IMR-90 (cell line): ENCODE measurements around the gene NOSTRIN. TPM values are rescaled to one million over a fixed set of nuclear protein-coding genes. Genes with fewer than 3 reads are reported as not detected.

Experiments used
- ATAC-seq: fragments of 200-7000 bp; cut with Tn5 transposase; 2 replicates; pipeline ENCODE4 v1.9.1; 2020; ENCODE audit warnings: low read depth, mild to moderate bottlenecking, moderate library complexity
- BruUV-seq: library from RNA; stranded (reverse); fragments of 400-500 nt; replicated peaks from 2 replicates; lab custom pipeline; 2021; lab: Mats Ljungman, UMichigan
- CTCF ChIA-PET: fragments of 300-600 bp; formaldehyde crosslinking; extraction: SDS; loops from one replicate; lab custom pipeline; 2021; ENCODE audit warnings: antibody characterized with exemption; lab: Yijun Ruan, JAX
- POLR2A ChIA-PET: fragments of 300-600 bp; sonication (Branson Sonifier 250); formaldehyde crosslinking; loops from one replicate; lab custom pipeline; 2022; ENCODE audit warnings: antibody characterized with exemption; ENCODE audit not compliant: unreplicated experiment; lab: Charles Lee
- DNase-seq: peaks from one replicate; pipeline ENCODE4 v3.0.0; 2013
- H2AFZ ChIP-seq: replicated peaks from 2 replicates; pipeline ENCODE3; 2013; ENCODE audit warnings: low read length, mild to moderate bottlenecking; ENCODE audit not compliant: poor library complexity
- H2AK5ac ChIP-seq: 2 replicates; pipeline ENCODE4 v1.6.1; 2013; ENCODE audit warnings: low read depth, low read length, inconsistent platforms
- H2AK9ac ChIP-seq: replicated peaks from 2 replicates; pipeline ENCODE3; 2013; ENCODE audit warnings: mild to moderate bottlenecking, low read depth, low read length, moderate library complexity; ENCODE audit not compliant: poor library complexity
- H2BK120ac ChIP-seq: 2 replicates; pipeline ENCODE4 v1.6.1; 2013; ENCODE audit warnings: low read depth, low read length, inconsistent platforms
- H2BK15ac ChIP-seq: 3 replicates; pipeline ENCODE4 v1.6.1; 2013; ENCODE audit warnings: low read depth, low read length, inconsistent platforms
- H2BK20ac ChIP-seq: 2 replicates; pipeline ENCODE4 v1.6.1; 2013; ENCODE audit warnings: low read depth, mild to moderate bottlenecking, inconsistent platforms, low read length, moderate library complexity
- H2BK5ac ChIP-seq: 2 replicates; pipeline ENCODE4 v1.6.1; 2013; ENCODE audit warnings: mild to moderate bottlenecking, low read depth, low read length, inconsistent platforms; ENCODE audit not compliant: poor library complexity, severe bottlenecking
- H3K14ac ChIP-seq: replicated peaks from 2 replicates; pipeline ENCODE4 v1.6.1; 2013; ENCODE audit warnings: low read depth, low read length, inconsistent platforms
- H3K18ac ChIP-seq: 2 replicates; pipeline ENCODE4 v1.6.1; 2013; ENCODE audit warnings: low read depth, low read length, control low read depth
- H3K23ac ChIP-seq: 2 replicates; pipeline ENCODE4 v1.6.1; 2013; ENCODE audit warnings: low read depth, low read length, inconsistent platforms
- H3K27ac ChIP-seq: 2 replicates; pipeline ENCODE4 v1.5.1; 2013; ENCODE audit warnings: mild to moderate bottlenecking, control low read depth, low read length; ENCODE audit not compliant: insufficient read depth
- H3K27me3 ChIP-seq: 2 replicates; pipeline ENCODE4 v1.6.1; 2013; ENCODE audit warnings: low read length; ENCODE audit not compliant: control insufficient read depth, insufficient read depth
- H3K36me3 ChIP-seq: 2 replicates; pipeline ENCODE4 v1.6.1; 2013; ENCODE audit warnings: low read length, mixed read lengths; ENCODE audit not compliant: control insufficient read depth, insufficient read depth
- H3K4ac ChIP-seq: 2 replicates; pipeline ENCODE4 v1.6.1; 2013; ENCODE audit warnings: low read depth, low read length, inconsistent platforms
- H3K4me1 ChIP-seq: 2 replicates; pipeline ENCODE4 v1.6.1; 2013; ENCODE audit warnings: low read length, mixed read lengths; ENCODE audit not compliant: control insufficient read depth, insufficient read depth
- H3K4me2 ChIP-seq: 2 replicates; pipeline ENCODE4 v1.6.1; 2013; ENCODE audit warnings: low read depth, mild to moderate bottlenecking, control low read depth, low read length, moderate library complexity
- H3K4me3 ChIP-seq: 2 replicates; pipeline ENCODE4 v1.5.1; 2013; ENCODE audit warnings: low read depth, mild to moderate bottlenecking, control low read depth, low read length, moderate library complexity; ENCODE audit not compliant: insufficient read depth
- H3K56ac ChIP-seq: 2 replicates; pipeline ENCODE4 v1.6.1; 2013; ENCODE audit warnings: low read length, inconsistent platforms; ENCODE audit not compliant: insufficient read depth; ENCODE audit errors: extremely low read depth
- H3K79me1 ChIP-seq, 2 experiments: 2 replicates each; pipeline ENCODE4 v1.6.1; 2013; ENCODE audit warnings: low read length in 2 of 2, inconsistent platforms in 1 of 2, low read depth in 1 of 2
- H3K9ac ChIP-seq: 2 replicates; pipeline ENCODE4 v1.6.1; 2013; ENCODE audit warnings: low read depth, low read length, control low read depth
- H3K9me1 ChIP-seq: 2 replicates; pipeline ENCODE4 v1.6.1; 2013; ENCODE audit warnings: low read length, inconsistent platforms; ENCODE audit not compliant: insufficient read depth
- H3K9me3 ChIP-seq: 2 replicates; pipeline ENCODE4 v1.6.1; 2013; ENCODE audit warnings: low read length; ENCODE audit not compliant: control insufficient read depth, insufficient read depth
- H4K20me1 ChIP-seq: 2 replicates; pipeline ENCODE4 v1.6.1; 2013; ENCODE audit warnings: low read length, inconsistent platforms; ENCODE audit not compliant: insufficient read depth
- H4K5ac ChIP-seq: 2 replicates; pipeline ENCODE4 v1.6.1; 2013; ENCODE audit warnings: mild to moderate bottlenecking, low read depth, low read length, control low read depth
- H4K8ac ChIP-seq, 2 experiments: 2 replicates each; pipeline ENCODE4 v1.6.1; 2013; ENCODE audit warnings: low read depth in 2 of 2, low read length in 2 of 2, control low read depth in 1 of 2, inconsistent platforms in 1 of 2
- H4K91ac ChIP-seq: 2 replicates; pipeline ENCODE4 v1.6.1; 2013; ENCODE audit warnings: low read depth, low read length, inconsistent platforms; ENCODE audit not compliant: insufficient read depth
- MAFK ChIP-seq: IDR thresholded peaks from 2 replicates; pipeline ENCODE4 v1.6.1; 2012; ENCODE audit warnings: low read depth, low read length, improper control_type of control experiment
- MXI1 ChIP-seq: IDR thresholded peaks from 2 replicates; pipeline ENCODE4 v1.6.1; 2012; ENCODE audit warnings: low read depth, mild to moderate bottlenecking, low read length, moderate library complexity, borderline replicate concordance
- WGBS, 2 experiments: methylation state at CpG; one replicate each; pipeline versions ENCODE4 v1.1.5 to v1.1.7; 2013; ENCODE audit warnings: missing lambda C conversion rate in 2 of 2; ENCODE audit not compliant: insufficient read length in 1 of 2; ENCODE audit errors: extremely low coverage in 2 of 2; 5-methylcytosine and 5-hydroxymethylcytosine counted together
- dilution Hi-C: fragments of 300-500 bp; cut with HindIII; formaldehyde crosslinking; loops from one replicate; pipeline ENCODE4 v1.14.3; 2018; ENCODE audit warnings: low sequenced_read_pairs; ENCODE audit not compliant: unreplicated experiment
- in situ Hi-C: fragments of 300-500 bp; cut with MboI; formaldehyde crosslinking; loops from 3 replicates; pipeline ENCODE4 v1.14.3; 2019; ENCODE audit warnings: low sequenced_read_pairs, inconsistent platforms, mixed read lengths
- intact Hi-C: fragments of 100-400 bp; cut with micrococcal nuclease; formaldehyde crosslinking; loops from 2 replicates; pipeline ENCODE4 v1.10.0; 2022
- polyA plus RNA-seq, 3 experiments: library from polyadenylated mRNA; depleted of rRNA; stranded (reverse); fragments of >200 nt; gene quantifications; 2 replicates each; pipeline ENCODE4 v1.2.3, GENCODE V29; 2012; ENCODE audit warnings: low replicate concordance in 1 of 3
- total RNA-seq: library from RNA; depleted of rRNA; stranded (reverse); fragments of >200 nt; gene quantifications from 2 replicates; pipeline ENCODE4 v1.2.3, GENCODE V29; 2012

NOSTRIN gene
- total and polyA plus RNA-seq, 2 of the 4 experiments (the other 2 are of a cell fraction): 0.15 to 0.18 TPM

- BruUV-seq: no TSS peak
- no peak overlapping the region for H3K23ac ChIP-seq
- H4K91ac ChIP-seq: no peak overlapping the region
- H4K5ac ChIP-seq: no peak overlapping the region
- no peak overlapping the region for H3K9ac ChIP-seq
- ChIA-PET CTCF (no interaction called here), POLR2A (no interaction called here)
- in situ Hi-C loops (no loop called here), intact Hi-C loops (no loop called here), dilution Hi-C loops (no loop called here)
- no peak overlapping the region for H2BK5ac ChIP-seq
- ATAC-seq: no peak
- no peak overlapping the region for H2AK5ac ChIP-seq
- no peak overlapping the region for H3K14ac ChIP-seq
- no peak overlapping the region for H3K27ac ChIP-seq
- no peak overlapping the region for H3K4me3 ChIP-seq
- H2BK15ac ChIP-seq: no peak overlapping the region
- no peaks in the 10 kb centered on the region for H3K36me3 ChIP-seq
- H2BK20ac ChIP-seq: no peak overlapping the region
- no peak overlapping the region for H2AK9ac ChIP-seq
- no peak overlapping the region for H3K4me2 ChIP-seq
- H2BK120ac ChIP-seq: no peak overlapping the region
- DNase-seq: no peak
- no peaks in the 10 kb centered on the region for H4K20me1 ChIP-seq
- H3K4ac ChIP-seq: no peak overlapping the region
- H3K27me3 ChIP-seq: no peaks in the 10 kb centered on the region
- H3K56ac ChIP-seq: no peak overlapping the region
- no peaks in the 10 kb centered on the region for H3K9me1 ChIP-seq
- TF ChIP-seq MAFK (no peak), MXI1 (no peak)
- H2AFZ ChIP-seq: no peak overlapping the region
- H4K8ac ChIP-seq: no peak overlapping the region
- H3K9me3 ChIP-seq: no peaks in the 10 kb centered on the region
- H3K79me1 ChIP-seq: no peaks in the 10 kb centered on the region
- H3K18ac ChIP-seq: no peak overlapping the region
- WGBS, 2 experiments: no CpG with 5 or more reads among the region's 2 CpGs
- no peaks in the 10 kb centered on the region for H3K4me1 ChIP-seq
Measured at GRCh38 chr2:168841445-168841844, 39.0 kb downstream of the NOSTRIN start.
